Measurements from ENCODE around the gene TGFB2. TPM values are rescaled to one million over a fixed set of nuclear protein-coding genes. Genes with fewer than 3 reads are reported as not detected.

The TGFB2 gene
- total RNA-seq, 1 donor: 13.4 TPM

DNA sequence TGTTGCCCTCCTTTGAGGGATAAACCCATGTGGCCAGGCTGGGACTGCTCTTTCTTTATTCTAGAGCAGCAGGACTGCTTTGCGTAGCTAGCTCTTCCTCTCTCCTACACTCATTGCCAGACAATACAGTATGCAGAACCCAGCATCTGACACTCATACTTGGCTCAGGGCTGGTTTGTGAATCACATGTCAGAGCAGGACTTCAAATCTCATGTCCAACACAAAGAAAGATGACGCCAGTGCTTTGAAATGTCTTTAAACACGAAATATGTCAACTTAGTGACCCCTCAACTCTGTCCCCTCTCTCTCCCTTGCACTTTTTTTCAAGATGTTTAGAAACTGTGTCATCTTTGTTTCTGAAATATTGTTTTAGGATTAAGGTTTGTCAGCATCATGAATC lies 135.0 kb downstream of the TGFB2 start:
- Histone ChIP-seq H4K20me1 (ENCODE audit: insufficient read depth, low read length) (no peaks in the 10 kb centered on the region), H3K4me2 (ENCODE audit: insufficient read depth, low read length) (peak overlapping the region; percentile 54), H2AFZ (ENCODE audit: low read length) (no peak overlapping the region), H3K9me3 (ENCODE audit: low read depth, low read length) (no peaks in the 10 kb centered on the region), H3K4me1 (ENCODE audit: insufficient read depth, low read length) (peaks cover 51% of the 10 kb centered on the region), H3K27me3 (ENCODE audit: insufficient read depth, low read length) (no peaks in the 10 kb centered on the region), H3K27ac (ENCODE audit: low read depth, low read length) (peak overlapping the region; percentile 97), H3K36me3 (ENCODE audit: insufficient read depth, low read length) (no peaks in the 10 kb centered on the region), H3K4me3 (ENCODE audit: insufficient read depth, low read length) (no peak overlapping the region), H3K79me2 (ENCODE audit: insufficient read depth, low read length) (no peaks in the 10 kb centered on the region)
- TF ChIP-seq, protein P1, sequence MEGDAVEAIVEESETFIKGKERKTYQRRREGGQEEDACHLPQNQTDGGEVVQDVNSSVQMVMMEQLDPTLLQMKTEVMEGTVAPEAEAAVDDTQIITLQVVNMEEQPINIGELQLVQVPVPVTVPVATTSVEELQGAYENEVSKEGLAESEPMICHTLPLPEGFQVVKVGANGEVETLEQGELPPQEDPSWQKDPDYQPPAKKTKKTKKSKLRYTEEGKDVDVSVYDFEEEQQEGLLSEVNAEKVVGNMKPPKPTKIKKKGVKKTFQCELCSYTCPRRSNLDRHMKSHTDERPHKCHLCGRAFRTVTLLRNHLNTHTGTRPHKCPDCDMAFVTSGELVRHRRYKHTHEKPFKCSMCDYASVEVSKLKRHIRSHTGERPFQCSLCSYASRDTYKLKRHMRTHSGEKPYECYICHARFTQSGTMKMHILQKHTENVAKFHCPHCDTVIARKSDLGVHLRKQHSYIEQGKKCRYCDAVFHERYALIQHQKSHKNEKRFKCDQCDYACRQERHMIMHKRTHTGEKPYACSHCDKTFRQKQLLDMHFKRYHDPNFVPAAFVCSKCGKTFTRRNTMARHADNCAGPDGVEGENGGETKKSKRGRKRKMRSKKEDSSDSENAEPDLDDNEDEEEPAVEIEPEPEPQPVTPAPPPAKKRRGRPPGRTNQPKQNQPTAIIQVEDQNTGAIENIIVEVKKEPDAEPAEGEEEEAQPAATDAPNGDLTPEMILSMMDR (IDR thresholded peaks at IDR 0.05; ENCODE audit: extremely low read depth, low read depth, low read length): no peak
- DNase-seq (ENCODE audit: insufficient read length, low spot score, missing footprints): peak; percentile 22

DNA sequence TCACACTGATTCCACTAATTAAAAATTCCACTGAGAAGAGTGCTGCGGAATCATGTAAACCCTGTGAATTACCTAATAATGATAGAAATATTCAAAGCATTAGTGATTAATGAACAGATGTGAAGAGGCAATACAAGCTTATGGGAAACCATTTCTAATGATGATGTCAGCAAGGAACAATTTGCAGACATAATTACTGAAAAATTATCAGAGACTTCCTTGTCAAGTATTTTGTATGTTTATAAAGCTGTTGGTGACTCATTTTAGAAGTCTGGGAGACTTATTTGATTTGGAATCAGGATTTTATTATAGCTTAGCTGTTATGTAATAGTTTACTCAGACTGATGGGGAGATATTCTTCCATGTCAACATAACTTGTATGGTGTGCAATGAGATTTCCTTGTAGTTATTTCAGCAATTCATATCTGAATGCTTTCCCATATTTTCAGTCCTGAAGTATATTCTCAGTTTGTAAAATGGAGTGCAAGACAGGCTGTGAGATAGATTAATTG lies 135.5 kb downstream of the TGFB2 start:
- Histone ChIP-seq H3K4me3 (ENCODE audit: insufficient read depth, low read length) (no peak overlapping the region), H3K36me3 (ENCODE audit: insufficient read depth, low read length) (no peaks in the 10 kb centered on the region), H3K9me3 (ENCODE audit: low read depth, low read length) (no peaks in the 10 kb centered on the region), H3K79me2 (ENCODE audit: insufficient read depth, low read length) (no peaks in the 10 kb centered on the region), H2AFZ (ENCODE audit: low read length) (no peak overlapping the region), H3K4me1 (ENCODE audit: insufficient read depth, low read length) (peaks cover 48% of the 10 kb centered on the region), H3K4me2 (ENCODE audit: insufficient read depth, low read length) (peak overlapping the region; percentile 54), H3K27me3 (ENCODE audit: insufficient read depth, low read length) (no peaks in the 10 kb centered on the region), H3K27ac (ENCODE audit: low read depth, low read length) (peak overlapping the region; percentile 97), H4K20me1 (ENCODE audit: insufficient read depth, low read length) (no peaks in the 10 kb centered on the region)
- peak; percentile 70 for DNase-seq (ENCODE audit: insufficient read length, low spot score, missing footprints)
- TF ChIP-seq, protein P1 (IDR thresholded peaks at IDR 0.05; ENCODE audit: extremely low read depth, low read depth, low read length): no peak

DNA sequence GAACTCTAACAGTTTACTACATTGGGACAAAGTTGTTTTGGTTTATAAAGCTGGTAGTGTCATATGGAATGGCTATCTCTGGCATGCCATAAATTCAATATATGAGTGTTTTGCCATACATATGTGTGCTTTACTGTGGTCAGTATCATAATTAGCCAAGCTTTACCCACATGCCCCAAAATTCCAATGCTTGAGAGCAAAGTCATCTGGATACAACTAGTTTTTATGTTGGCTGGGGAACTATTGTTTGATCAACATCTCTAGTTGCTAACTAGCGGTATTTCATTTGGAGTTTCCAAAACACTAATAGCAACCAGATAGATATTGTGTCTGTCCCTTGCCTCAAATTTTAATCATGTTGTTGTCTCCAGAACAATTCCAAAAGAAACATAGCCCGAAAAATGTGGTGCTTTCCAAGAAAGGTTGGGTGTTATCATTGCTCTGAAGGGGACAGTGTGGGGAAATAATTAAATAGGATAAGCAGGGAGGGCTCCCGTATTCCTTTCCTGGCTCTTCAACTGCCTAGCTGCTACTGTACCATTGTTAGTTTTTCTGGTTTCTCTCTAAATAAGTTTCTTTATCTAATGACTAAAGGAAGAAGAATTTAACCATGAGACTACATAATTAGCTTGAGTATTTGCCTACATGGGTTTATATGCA lies 136.1 kb downstream of the TGFB2 start:
- no peak overlapping the region for H3K4me3 ChIP-seq (ENCODE audit: insufficient read depth, low read length)
- peaks cover 42% of the 10 kb centered on the region for H3K4me1 ChIP-seq (ENCODE audit: insufficient read depth, low read length)
- peak overlapping the region; percentile 97 for H3K27ac ChIP-seq (ENCODE audit: low read depth, low read length)
- no peaks in the 10 kb centered on the region for H3K27me3 ChIP-seq (ENCODE audit: insufficient read depth, low read length)
- H4K20me1 ChIP-seq (ENCODE audit: insufficient read depth, low read length): no peaks in the 10 kb centered on the region
- no peak overlapping the region for H2AFZ ChIP-seq (ENCODE audit: low read length)
- DNase-seq (ENCODE audit: insufficient read length, low spot score, missing footprints): peak; percentile 21
- TF ChIP-seq, protein P1 (IDR thresholded peaks at IDR 0.05; ENCODE audit: extremely low read depth, low read depth, low read length): no peak
- H3K4me2 ChIP-seq (ENCODE audit: insufficient read depth, low read length): peak overlapping the region; percentile 52
- no peaks in the 10 kb centered on the region for H3K36me3 ChIP-seq (ENCODE audit: insufficient read depth, low read length)
- H3K9me3 ChIP-seq (ENCODE audit: low read depth, low read length): no peaks in the 10 kb centered on the region
- no peaks in the 10 kb centered on the region for H3K79me2 ChIP-seq (ENCODE audit: insufficient read depth, low read length)

DNA sequence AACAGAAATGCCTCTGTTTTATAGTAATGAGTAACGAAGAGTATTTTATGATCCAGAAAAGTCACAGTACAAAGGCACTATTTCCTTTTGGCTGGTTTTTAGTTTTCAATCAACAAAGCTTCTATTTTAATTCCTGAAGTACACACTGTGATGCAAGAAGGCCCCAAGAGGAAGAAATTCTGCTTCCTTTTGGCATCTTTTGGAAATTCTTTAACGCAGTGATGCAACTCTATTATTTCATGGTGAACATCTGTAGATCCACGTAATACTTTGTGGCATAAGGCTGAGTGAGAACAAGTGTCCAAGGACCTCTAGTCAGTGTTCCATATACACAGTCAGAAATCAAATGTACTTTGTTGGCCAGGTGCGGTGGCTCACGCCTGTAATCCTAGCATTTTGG lies 137.5 kb downstream of the TGFB2 start:
- Histone ChIP-seq H3K4me3 (ENCODE audit: insufficient read depth, low read length) (no peak overlapping the region), H3K27me3 (ENCODE audit: insufficient read depth, low read length) (no peaks in the 10 kb centered on the region), H4K20me1 (ENCODE audit: insufficient read depth, low read length) (no peaks in the 10 kb centered on the region), H3K4me2 (ENCODE audit: insufficient read depth, low read length) (no peak overlapping the region), H3K36me3 (ENCODE audit: insufficient read depth, low read length) (no peaks in the 10 kb centered on the region), H2AFZ (ENCODE audit: low read length) (no peak overlapping the region), H3K27ac (ENCODE audit: low read depth, low read length) (peak overlapping the region; percentile 97), H3K79me2 (ENCODE audit: insufficient read depth, low read length) (no peaks in the 10 kb centered on the region), H3K9me3 (ENCODE audit: low read depth, low read length) (no peaks in the 10 kb centered on the region), H3K4me1 (ENCODE audit: insufficient read depth, low read length) (peaks cover 34% of the 10 kb centered on the region)
- DNase-seq (ENCODE audit: insufficient read length, low spot score, missing footprints): peak; percentile 4
- TF ChIP-seq, protein P1 (IDR thresholded peaks at IDR 0.05; ENCODE audit: extremely low read depth, low read depth, low read length): no peak
